GM23338 (cell line): ENCODE measurements around the gene FAM8A1.

Source experiments
- CREB1 ChIP-seq: fragments of 250-450 bp; sonication (Bioruptor Pico); IDR thresholded peaks from 2 replicates; pipeline ENCODE4 v1.5.0; 2020; ENCODE audit warnings: low read depth, mild to moderate bottlenecking, moderate library complexity
- ETS1 ChIP-seq: IDR thresholded peaks from 2 replicates; pipeline ENCODE4 v1.6.1; 2016; ENCODE audit warnings: antibody characterized with exemption
- EZH2 ChIP-seq: fragments of 200-600 bp; sonication (generic); IDR thresholded peaks from one replicate; pipeline ENCODE4 v1.8.0; 2017; ENCODE audit warnings: antibody characterized with exemption, mild to moderate bottlenecking, low read depth; ENCODE audit not compliant: unreplicated experiment
- EZH2phosphoT487 ChIP-seq: fragments of 200-600 bp; sonication (generic); IDR thresholded peaks from one replicate; pipeline ENCODE4 v1.8.1; 2018; ENCODE audit warnings: antibody characterized with exemption; ENCODE audit not compliant: unreplicated experiment
- JUNB ChIP-seq: IDR thresholded peaks from one replicate; pipeline ENCODE4 v1.6.1; 2016; ENCODE audit warnings: antibody characterized with exemption; ENCODE audit not compliant: unreplicated experiment
- NANOG ChIP-seq: IDR thresholded peaks from 2 replicates; pipeline ENCODE4 v1.6.1; 2016; ENCODE audit warnings: antibody characterized with exemption, borderline replicate concordance
- POLR2AphosphoS5 ChIP-seq: IDR thresholded peaks from 2 replicates; pipeline ENCODE4 v1.6.1; 2016; ENCODE audit warnings: antibody characterized with exemption, low read depth
- ZNF114 ChIP-seq: fragments of 250-450 bp; sonication (Bioruptor Pico); IDR thresholded peaks from 2 replicates; pipeline ENCODE4 v1.5.0; 2020; ENCODE audit warnings: mild to moderate bottlenecking, moderate library complexity
- ZNF331 ChIP-seq: fragments of 250-450 bp; sonication (Bioruptor Pico); IDR thresholded peaks from 2 replicates; pipeline ENCODE4 v1.5.0; 2020; ENCODE audit warnings: low read depth, mild to moderate bottlenecking, moderate library complexity
- TF ChIP-seq, protein P1 (sequence below), 2 experiments: fragments of 200-600 bp in 1 of 2; sonication (generic) in 1 of 2; conservative IDR thresholded peaks; 2 replicates each; pipeline versions ENCODE4 v1.5.1 to v1.6.1; 2016 to 2017; ENCODE audit warnings: antibody characterized with exemption in 2 of 2, low read depth in 2 of 2, mild to moderate bottlenecking in 2 of 2, moderate library complexity in 1 of 2
- TF ChIP-seq, protein P2 (sequence below): IDR thresholded peaks from one replicate; pipeline ENCODE4 v1.6.1; 2018; ENCODE audit warnings: antibody characterized with exemption; ENCODE audit not compliant: unreplicated experiment

GRCh38 chr6:17632934-17633333 is 32.8 kb downstream of the FAM8A1 start:
- TF ChIP-seq, protein P1, sequence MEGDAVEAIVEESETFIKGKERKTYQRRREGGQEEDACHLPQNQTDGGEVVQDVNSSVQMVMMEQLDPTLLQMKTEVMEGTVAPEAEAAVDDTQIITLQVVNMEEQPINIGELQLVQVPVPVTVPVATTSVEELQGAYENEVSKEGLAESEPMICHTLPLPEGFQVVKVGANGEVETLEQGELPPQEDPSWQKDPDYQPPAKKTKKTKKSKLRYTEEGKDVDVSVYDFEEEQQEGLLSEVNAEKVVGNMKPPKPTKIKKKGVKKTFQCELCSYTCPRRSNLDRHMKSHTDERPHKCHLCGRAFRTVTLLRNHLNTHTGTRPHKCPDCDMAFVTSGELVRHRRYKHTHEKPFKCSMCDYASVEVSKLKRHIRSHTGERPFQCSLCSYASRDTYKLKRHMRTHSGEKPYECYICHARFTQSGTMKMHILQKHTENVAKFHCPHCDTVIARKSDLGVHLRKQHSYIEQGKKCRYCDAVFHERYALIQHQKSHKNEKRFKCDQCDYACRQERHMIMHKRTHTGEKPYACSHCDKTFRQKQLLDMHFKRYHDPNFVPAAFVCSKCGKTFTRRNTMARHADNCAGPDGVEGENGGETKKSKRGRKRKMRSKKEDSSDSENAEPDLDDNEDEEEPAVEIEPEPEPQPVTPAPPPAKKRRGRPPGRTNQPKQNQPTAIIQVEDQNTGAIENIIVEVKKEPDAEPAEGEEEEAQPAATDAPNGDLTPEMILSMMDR (conservative IDR thresholded peaks at IDR 0.05; ENCODE audit: low read depth in 2 of 2): no peak
- TF ChIP-seq, protein P2, sequence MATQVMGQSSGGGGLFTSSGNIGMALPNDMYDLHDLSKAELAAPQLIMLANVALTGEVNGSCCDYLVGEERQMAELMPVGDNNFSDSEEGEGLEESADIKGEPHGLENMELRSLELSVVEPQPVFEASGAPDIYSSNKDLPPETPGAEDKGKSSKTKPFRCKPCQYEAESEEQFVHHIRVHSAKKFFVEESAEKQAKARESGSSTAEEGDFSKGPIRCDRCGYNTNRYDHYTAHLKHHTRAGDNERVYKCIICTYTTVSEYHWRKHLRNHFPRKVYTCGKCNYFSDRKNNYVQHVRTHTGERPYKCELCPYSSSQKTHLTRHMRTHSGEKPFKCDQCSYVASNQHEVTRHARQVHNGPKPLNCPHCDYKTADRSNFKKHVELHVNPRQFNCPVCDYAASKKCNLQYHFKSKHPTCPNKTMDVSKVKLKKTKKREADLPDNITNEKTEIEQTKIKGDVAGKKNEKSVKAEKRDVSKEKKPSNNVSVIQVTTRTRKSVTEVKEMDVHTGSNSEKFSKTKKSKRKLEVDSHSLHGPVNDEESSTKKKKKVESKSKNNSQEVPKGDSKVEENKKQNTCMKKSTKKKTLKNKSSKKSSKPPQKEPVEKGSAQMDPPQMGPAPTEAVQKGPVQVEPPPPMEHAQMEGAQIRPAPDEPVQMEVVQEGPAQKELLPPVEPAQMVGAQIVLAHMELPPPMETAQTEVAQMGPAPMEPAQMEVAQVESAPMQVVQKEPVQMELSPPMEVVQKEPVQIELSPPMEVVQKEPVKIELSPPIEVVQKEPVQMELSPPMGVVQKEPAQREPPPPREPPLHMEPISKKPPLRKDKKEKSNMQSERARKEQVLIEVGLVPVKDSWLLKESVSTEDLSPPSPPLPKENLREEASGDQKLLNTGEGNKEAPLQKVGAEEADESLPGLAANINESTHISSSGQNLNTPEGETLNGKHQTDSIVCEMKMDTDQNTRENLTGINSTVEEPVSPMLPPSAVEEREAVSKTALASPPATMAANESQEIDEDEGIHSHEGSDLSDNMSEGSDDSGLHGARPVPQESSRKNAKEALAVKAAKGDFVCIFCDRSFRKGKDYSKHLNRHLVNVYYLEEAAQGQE: no peak
- TF ChIP-seq POLR2AphosphoS5 (no peak), EZH2 (no peak), CREB1 (CRISPR knock-in tag) (no peak), EZH2phosphoT487 (no peak), ZNF331 (CRISPR knock-in tag) (no peak), JUNB (no peak), ETS1 (no peak), ZNF114 (CRISPR knock-in tag) (no peak), NANOG (no peak)
